Glomerular endothelial cell (primary cell): Measurements from ENCODE around the gene PLA2G2D. TPM values are rescaled to one million over a fixed set of nuclear protein-coding genes. Genes with fewer than 3 reads are reported as not detected.

Source experiments
- DNase-seq: peaks from one replicate; pipeline ENCODE4 v3.0.0-alpha.2; 2011; ENCODE audit warnings: low read depth, low spot score; ENCODE audit errors: extremely low read depth
- total RNA-seq: library from RNA; depleted of rRNA; stranded (reverse); fragments of >200 nt; gene quantifications from 2 replicates; pipeline ENCODE4 v1.2.3, GENCODE V29; 2015

The PLA2G2D gene
- total RNA-seq, 1 donor from 2014 or later, result not detected

GRCh38 chr1:20090119-20090518 is 29.2 kb downstream of the PLA2G2D start:
- DNase-seq, result no peak

- DNase-seq, result no peak
Measured at GRCh38 chr1:20089328-20090077, 29.8 kb downstream of the PLA2G2D start.

- no peak for DNase-seq
Measured at GRCh38 chr1:20087668-20088067, 31.7 kb downstream of the PLA2G2D start.

- DNase-seq, result no peak
Measured at GRCh38 chr1:20086800-20087199, 32.5 kb downstream of the PLA2G2D start.

- DNase-seq, result no peak
Measured at GRCh38 chr1:20083178-20083944, 36.0 kb downstream of the PLA2G2D start.

GRCh38 chr1:20082772-20083171 is 36.6 kb downstream of the PLA2G2D start:
- DNase-seq, result no peak

GRCh38 chr1:20081353-20081810 is 38.0 kb downstream of the PLA2G2D start:
- DNase-seq, result no peak

- no peak for DNase-seq
Measured at GRCh38 chr1:20080441-20081352, 38.6 kb downstream of the PLA2G2D start.

- DNase-seq, result no peak
Measured at GRCh38 chr1:20079661-20080305, 39.6 kb downstream of the PLA2G2D start.

- DNase-seq, result no peak
Measured at GRCh38 chr1:20078711-20079110, 40.6 kb downstream of the PLA2G2D start.

- no peak for DNase-seq
Measured at GRCh38 chr1:20078171-20078651, 41.1 kb downstream of the PLA2G2D start.

GRCh38 chr1:20076710-20077461 is 42.5 kb downstream of the PLA2G2D start:
- DNase-seq, result no peak

- no peak for DNase-seq
Measured at GRCh38 chr1:20076223-20076622, 43.1 kb downstream of the PLA2G2D start.

- no peak for DNase-seq
Measured at GRCh38 chr1:20075345-20075744, 44.0 kb downstream of the PLA2G2D start.

- DNase-seq, result no peak
Measured at GRCh38 chr1:20074725-20075171, 44.6 kb downstream of the PLA2G2D start.

- no peak for DNase-seq
Measured at GRCh38 chr1:20074055-20074724, 45.1 kb downstream of the PLA2G2D start.

GRCh38 chr1:20073256-20073655 is 46.1 kb downstream of the PLA2G2D start:
- no peak for DNase-seq

- no peak for DNase-seq
Measured at GRCh38 chr1:20072771-20073170, 46.6 kb downstream of the PLA2G2D start.

GRCh38 chr1:20071416-20071815 is 47.9 kb downstream of the PLA2G2D start:
- no peak for DNase-seq
